ENCODE data around the gene CDK16. TPM values are rescaled to one million over a fixed set of nuclear protein-coding genes. Genes with fewer than 3 reads are reported as not detected.
A peak's percentile ranks its signal among the peaks of the same experiment; 100 is the strongest.

Gene CDK16
- total and polyA plus RNA-seq, 2 of the 13 experiments (the other 11 are each of a cell fraction or from before 2014, with no cell fraction given) = 64.5 to 225 TPM

DNA sequence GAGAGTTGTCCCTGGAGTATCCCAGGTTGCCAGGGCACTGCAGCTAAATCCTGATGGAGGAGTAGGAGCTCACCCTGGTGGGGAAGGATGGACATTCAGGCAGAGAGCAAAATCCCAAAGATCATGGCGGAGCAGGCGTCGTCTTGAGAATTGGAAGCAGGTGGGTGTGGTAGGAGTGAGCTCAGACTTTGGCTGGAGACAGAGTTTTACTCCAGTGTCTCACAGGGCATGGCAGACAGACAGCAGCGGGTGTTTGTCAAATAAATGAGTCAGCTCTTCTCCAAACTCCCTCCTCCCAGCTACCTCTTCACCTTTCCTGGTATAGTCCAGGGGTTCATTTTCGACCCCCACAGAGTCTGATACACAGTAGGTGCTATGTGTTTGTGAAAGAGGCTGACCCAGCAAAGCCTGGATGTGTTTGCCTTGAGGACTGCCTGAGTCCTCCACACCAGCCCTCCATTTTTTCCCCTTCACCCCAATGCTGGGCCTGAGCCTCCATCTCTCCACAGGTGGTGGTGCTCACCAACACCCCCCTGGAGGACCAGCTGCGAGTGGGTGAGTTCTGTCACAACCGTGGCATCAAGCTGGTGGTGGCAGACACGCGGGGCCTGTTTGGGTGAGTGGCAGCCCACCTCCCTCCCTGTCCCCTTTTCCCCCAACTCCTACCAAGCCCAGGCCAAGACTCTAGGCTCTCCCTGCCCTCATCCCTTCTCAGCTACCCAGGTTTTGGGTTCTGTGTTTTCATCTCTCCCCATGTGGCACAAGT is 17.9 kb upstream of the CDK16 start (continued):
- TF ChIP-seq, protein P1, sequence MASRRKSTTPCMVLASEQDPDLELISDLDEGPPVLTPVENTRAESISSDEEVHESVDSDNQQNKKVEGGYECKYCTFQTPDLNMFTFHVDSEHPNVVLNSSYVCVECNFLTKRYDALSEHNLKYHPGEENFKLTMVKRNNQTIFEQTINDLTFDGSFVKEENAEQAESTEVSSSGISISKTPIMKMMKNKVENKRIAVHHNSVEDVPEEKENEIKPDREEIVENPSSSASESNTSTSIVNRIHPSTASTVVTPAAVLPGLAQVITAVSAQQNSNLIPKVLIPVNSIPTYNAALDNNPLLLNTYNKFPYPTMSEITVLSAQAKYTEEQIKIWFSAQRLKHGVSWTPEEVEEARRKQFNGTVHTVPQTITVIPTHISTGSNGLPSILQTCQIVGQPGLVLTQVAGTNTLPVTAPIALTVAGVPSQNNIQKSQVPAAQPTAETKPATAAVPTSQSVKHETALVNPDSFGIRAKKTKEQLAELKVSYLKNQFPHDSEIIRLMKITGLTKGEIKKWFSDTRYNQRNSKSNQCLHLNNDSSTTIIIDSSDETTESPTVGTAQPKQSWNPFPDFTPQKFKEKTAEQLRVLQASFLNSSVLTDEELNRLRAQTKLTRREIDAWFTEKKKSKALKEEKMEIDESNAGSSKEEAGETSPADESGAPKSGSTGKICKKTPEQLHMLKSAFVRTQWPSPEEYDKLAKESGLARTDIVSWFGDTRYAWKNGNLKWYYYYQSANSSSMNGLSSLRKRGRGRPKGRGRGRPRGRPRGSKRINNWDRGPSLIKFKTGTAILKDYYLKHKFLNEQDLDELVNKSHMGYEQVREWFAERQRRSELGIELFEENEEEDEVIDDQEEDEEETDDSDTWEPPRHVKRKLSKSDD (CRISPR knock-in tag; IDR thresholded peaks at IDR 0.05; ENCODE audit: low read depth) = no peak
- TF ChIP-seq MED13 (CRISPR knock-in tag; IDR thresholded peaks at IDR 0.05) (no peak), ZNF780A (CRISPR knock-in tag; IDR thresholded peaks at IDR 0.05) (no peak), ZNF687 (CRISPR knock-in tag; IDR thresholded peaks at IDR 0.05) (peak; percentile 42; the same call in 1 of the 2 replicates), PHB2 (IDR thresholded peaks at IDR 0.05; ENCODE audit: partially characterized antibody) (no peak), ZNF263 (CRISPR knock-in tag; IDR thresholded peaks at IDR 0.05) (peak; percentile 95), HHEX (CRISPR knock-in tag; IDR thresholded peaks at IDR 0.05) (no peak), SOX6 (IDR thresholded peaks at IDR 0.05) (no peak), SOX6 (CRISPR knock-in tag; IDR thresholded peaks at IDR 0.05) (no peak), KDM3A (CRISPR knock-in tag; IDR thresholded peaks at IDR 0.05; ENCODE audit: low read depth) (no peak), PAXIP1 (CRISPR knock-in tag; conservative IDR thresholded peaks at IDR 0.05) (0 out of 2 replicates have a peak, but pooled peaks have one; percentile 35), ZNF781 (CRISPR knock-in tag; IDR thresholded peaks at IDR 0.05; ENCODE audit: borderline replicate concordance, not compliant biosample characterization) (no peak), MEIS2 (CRISPR knock-in tag; IDR thresholded peaks at IDR 0.05) (no peak), ASH2L (IDR thresholded peaks at IDR 0.05; ENCODE audit: insufficient read length, low read depth, low read length) (no peak), CHCHD3 (CRISPR knock-in tag; IDR thresholded peaks at IDR 0.05) (no peak)
- TF ChIP-seq, protein P2, sequence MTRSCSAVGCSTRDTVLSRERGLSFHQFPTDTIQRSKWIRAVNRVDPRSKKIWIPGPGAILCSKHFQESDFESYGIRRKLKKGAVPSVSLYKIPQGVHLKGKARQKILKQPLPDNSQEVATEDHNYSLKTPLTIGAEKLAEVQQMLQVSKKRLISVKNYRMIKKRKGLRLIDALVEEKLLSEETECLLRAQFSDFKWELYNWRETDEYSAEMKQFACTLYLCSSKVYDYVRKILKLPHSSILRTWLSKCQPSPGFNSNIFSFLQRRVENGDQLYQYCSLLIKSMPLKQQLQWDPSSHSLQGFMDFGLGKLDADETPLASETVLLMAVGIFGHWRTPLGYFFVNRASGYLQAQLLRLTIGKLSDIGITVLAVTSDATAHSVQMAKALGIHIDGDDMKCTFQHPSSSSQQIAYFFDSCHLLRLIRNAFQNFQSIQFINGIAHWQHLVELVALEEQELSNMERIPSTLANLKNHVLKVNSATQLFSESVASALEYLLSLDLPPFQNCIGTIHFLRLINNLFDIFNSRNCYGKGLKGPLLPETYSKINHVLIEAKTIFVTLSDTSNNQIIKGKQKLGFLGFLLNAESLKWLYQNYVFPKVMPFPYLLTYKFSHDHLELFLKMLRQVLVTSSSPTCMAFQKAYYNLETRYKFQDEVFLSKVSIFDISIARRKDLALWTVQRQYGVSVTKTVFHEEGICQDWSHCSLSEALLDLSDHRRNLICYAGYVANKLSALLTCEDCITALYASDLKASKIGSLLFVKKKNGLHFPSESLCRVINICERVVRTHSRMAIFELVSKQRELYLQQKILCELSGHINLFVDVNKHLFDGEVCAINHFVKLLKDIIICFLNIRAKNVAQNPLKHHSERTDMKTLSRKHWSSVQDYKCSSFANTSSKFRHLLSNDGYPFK (CRISPR knock-in tag; IDR thresholded peaks at IDR 0.05; ENCODE audit: borderline replicate concordance) = no peak

Measured in HepG2 (cell line).